Measurements from ENCODE around the gene HOXD4.

HOXD4 gene

DNA sequence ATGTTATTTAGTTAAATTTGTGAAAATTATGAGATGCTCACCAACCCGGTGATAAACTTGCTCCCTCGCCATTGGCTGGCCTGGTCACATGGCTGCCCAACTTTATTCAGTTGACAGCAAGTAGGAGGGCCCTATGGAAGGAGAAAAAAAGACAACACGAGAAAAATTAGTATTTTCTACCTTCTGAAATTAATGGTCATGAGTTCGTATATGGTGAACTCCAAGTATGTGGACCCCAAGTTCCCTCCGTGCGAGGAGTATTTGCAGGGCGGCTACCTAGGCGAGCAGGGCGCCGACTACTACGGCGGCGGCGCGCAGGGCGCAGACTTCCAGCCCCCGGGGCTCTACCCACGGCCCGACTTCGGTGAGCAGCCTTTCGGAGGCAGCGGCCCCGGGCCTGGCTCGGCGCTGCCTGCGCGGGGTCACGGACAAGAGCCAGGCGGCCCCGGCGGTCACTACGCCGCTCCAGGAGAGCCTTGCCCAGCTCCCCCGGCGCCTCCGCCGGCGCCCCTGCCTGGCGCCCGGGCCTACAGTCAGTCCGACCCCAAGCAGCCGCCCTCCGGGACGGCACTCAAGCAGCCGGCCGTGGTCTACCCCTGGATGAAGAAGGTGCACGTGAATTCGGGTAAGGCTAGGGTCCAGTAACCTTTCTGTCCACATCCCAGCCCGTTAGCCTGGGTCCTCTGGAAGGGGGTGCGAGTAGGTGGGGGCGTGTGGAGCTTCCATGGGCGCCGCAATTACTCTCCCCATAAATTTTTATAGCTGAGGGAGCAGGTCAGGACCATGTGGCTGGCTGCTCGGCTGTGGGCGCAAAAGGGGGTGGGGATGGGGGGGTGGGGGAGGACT lies at the start of gene HOXD4:
Gene HOXD4 (plus strand): TSS at position 109 of the 846 bp plus-strand sequence. CDS start 84 bp downstream, at position 193.
- DNase-seq (ENCODE audit: low spot score), result peak; percentile 54

DNA sequence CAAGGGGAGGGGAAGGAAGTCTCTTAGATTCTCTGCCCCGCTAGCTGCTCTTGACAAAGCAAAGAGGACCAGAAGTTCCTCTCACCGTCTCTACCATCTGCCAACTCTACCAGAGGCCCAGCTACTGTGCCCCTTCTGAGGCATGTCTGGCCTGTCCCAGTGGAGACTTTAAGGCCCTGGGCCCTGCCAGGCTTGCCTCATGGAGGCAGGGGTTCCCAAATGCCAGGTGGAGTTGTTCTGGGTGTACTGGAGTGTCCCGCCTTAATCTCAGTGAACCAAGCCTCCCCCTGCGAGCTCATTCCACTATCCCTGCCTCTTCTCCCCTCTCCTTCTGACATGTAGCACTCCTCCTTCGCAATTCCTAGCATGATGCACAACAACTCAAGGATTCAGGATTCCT lies 49.5 kb upstream of the HOXD4 start:
- DNase-seq (ENCODE audit: low spot score), result no peak

DNA sequence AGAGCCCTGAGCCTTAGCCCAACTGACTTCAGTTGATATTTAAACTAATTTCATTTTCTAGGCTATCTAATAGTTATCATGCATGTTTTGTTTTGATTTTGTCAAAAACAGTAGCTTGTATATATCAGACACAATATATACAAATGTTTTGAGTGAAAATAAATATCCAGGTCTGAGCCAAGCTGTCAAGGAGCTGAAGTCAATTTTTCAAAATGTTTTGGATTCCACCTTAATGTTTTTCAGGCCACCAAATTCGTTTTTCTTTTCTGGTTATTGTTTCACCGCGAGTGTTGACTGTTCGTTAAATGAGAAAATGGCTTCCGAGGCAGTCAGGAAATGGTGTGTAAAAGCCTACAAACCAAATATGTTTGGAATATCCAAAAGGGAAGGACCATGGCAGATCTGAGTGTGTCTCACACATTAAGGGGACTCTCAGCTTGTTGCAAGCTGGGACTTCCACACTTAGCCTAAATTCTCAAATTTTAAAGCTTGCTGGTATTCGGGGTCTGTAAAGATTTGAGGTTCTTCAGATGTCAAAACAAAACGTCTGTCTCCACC lies 49.0 kb upstream of the HOXD4 start:
- no peak for DNase-seq (ENCODE audit: low spot score)

DNA sequence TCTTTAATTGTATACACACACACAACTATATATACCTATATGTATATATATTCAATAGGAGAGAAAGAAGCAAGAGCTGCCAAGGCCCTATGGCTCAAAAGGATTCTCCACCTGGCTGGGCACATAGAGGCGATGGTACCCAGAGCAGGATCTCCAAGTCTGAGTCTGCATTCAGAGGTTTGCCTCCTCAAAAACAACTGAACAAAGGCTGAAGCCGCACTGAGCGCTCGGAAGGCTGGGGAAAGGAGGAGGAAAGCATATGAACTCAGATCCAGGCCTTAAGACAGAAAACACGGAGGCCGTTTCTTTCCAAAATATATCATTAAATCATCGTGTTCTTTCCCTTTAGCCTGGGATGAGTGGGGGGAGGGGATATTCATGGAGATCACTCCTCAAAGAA lies 48.2 kb upstream of the HOXD4 start:
- DNase-seq (ENCODE audit: low spot score), result no peak

DNA sequence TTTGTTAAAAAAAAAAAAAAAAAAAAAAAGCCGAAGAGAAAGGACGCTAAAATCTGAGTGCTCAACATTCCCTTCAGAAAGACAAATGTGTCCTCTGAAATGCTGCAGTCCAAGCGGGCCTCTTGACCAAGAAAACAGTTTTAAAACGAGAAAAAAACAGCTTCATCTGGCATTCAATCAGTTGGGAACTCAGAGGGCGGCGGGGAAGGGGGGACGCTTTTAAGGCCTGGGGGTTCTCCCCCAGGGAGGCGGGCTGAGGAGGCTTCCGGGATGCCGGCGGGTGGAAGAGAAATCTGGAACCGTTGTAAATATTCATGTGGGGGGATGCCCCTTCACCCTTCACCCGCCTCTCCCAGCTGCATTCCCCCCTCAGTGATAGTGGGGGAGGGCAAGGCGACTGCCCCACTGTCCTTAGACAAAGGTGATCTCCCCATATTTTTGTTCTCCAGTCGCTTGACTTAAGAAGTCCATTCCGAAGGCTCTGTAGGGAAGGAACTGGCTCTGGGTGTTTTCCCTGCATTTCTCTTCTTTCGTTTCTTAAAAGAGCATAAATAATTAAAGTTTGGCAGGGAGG lies 47.5 kb upstream of the HOXD4 start:
- no peak for DNase-seq (ENCODE audit: low spot score)

DNA sequence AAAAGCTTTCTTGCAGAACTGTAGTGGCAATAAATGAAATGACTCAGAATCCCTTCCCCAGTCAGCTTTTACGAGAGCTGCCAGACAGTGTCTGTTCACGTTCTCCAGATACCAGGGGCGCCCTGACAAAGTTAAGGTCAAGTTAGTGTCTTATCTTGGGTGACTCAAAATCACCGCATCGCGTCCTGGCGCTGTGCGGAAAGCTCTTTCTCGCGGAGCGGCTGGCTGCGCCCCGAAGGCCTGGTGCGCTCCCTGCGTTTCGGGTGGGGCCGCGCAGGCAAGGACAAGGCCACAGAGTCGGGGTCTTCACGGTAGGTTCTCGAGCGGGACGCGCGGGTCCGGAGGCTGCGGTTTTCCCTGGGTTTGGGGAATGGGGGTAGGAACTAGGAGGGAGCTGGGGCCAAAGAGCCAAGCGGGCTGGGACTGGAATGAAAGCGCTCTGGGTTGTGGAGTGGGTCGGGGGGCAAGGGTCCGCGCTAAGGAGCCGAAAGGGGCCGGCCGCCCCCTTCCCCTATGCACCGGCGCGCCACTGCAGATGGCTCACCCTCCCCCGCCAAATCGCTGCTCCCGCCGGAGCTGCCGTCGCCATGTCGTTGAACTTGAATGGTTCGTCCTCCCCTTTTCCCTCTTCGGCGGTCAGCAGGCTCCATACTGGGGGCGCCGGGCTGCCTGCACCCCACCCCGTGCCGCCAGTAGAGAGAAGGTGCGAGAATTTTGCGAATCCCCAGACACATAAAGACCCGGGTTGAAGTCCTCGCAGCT lies 46.9 kb upstream of the HOXD4 start:
- DNase-seq (ENCODE audit: low spot score), result no peak

DNA sequence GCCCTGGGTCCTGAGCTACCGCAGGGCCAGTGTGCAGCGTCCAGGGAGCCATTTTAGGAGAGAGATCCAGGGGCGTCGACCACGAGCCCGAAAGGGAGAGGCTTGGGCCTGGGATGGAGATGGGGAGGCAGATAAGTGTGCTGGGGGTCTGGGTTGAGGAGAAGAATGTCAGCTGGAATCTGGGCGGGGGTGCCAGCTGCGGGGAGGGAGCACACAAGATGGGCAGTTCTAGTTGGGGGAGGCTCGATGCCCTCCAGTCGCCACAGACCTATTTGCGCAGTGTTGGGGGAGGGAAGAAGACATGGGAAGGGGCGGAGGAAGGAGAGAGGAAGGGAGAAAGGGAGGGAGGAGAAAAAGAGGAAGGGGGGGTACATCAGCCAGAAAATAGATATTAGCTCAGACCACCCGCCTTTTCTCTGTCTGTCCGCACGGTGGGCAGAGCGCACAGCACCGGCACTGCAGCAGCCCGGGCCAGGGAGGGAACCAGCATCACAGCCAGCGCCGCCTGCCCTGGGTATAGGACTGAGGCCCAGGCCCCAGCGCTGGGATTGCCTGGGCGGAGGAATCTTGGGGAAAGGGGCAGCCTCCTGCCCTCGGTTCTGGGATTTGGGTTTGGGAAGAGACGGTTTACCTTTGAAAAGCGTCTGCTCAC lies 46.1 kb upstream of the HOXD4 start:
- no peak for DNase-seq (ENCODE audit: low spot score)

DNA sequence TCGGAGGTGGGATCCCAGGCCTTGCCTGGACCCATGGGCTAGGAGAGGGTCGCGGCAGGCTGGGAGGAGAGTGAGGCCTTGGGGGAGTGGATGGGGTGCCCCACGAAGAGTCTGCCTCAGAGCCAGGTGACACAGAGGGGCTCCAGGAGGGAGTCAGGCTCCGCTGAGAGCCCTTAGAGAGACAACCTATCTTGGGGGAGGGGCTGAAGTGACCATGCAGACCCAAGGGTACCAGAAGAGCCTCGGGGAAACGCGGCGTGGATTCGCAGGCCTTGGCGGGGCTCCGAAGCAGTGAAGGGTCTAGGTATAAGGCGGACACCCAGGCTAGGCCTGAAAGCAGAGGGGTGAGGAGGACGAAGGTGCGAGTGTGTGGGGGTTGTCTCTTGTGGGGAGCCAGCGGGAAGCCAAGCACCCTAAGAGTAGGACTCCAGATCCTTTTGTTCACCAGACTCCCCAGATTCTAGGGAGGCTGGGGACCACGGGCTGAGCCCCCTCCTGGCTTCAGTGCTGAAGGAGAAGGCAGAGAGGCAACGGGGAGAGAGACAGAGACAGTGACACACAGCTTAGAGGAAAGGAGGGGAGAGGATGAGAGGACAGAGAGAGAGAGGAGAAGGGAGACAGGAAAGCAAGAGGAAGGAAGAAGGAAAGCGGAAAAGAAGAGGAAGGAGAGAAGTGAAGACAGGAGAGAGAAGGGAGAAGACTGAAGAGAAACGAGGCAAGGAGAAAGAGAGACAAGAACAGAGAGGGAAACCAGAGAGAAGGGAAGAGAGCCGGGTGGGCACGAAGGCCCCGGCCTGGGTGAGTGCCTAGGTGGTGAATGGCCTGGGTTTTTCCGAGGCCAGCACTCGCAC lies 45.4 kb upstream of the HOXD4 start:
- no peak for DNase-seq (ENCODE audit: low spot score)

DNA sequence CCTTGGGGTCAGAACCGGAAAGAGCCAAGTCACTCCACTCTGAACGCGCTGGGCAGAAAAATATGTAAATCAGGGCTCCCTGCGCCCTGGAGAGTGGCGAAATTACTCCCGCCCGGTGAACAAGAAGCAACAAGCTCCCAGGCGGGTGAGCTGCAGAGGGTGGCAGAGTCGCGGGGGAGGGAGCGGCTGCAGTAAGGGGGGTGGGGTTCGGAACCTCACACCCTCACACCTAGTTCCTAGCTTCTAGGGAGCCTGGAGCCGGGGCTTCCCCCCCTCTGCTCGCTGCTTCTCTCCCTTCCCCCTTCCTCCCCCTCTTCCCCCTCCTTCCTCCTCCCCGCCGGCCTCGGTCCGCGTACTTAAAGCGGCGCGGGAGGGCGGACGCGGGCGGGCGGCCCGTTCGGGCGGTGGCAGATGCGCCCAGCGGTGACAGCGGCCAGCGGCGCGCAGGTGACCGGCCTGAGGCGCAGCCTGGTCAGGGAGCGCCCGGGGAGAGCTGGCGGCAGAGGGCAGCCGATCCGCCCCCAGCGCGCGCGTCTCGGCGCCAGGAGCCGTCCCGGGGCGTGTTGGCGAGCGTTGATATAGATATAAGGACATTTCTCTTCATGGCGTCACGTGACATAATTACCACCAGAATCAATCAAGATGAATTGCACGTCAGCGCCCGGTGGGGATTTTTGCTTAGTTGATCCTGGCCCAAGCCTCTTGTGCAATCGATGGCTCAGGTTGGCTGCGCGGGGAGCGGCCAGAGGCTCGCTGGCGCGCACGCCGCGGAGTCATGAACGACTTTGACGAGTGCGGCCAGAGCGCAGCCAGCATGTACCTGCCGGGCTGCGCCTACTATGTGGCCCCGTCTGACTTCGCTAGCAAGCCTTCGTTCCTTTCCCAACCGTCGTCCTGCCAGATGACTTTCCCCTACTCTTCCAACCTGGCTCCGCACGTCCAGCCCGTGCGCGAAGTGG lies 44.5 kb upstream of the HOXD4 start, which contains the start of gene HOXD11:
Gene HOXD11 (plus strand): TSS at position 700 of the 959 bp plus-strand sequence. CDS start 76 bp downstream, at position 776.
- no peak for DNase-seq (ENCODE audit: low spot score)

DNA sequence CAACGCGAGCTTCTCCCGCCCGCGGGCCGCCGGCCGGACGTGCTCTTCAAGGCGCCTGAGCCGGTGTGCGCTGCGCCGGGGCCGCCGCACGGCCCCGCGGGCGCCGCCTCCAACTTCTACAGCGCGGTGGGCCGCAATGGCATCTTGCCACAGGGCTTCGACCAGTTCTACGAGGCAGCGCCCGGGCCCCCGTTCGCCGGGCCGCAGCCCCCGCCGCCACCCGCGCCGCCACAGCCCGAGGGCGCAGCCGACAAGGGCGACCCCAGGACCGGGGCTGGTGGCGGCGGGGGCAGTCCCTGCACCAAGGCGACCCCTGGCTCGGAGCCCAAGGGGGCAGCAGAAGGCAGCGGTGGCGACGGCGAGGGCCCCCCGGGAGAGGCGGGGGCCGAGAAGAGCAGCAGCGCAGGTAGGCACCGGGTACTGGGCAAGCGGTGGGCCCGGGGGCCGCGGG lies 43.6 kb upstream of the HOXD4 start:
- no peak for DNase-seq (ENCODE audit: low spot score)

DNA sequence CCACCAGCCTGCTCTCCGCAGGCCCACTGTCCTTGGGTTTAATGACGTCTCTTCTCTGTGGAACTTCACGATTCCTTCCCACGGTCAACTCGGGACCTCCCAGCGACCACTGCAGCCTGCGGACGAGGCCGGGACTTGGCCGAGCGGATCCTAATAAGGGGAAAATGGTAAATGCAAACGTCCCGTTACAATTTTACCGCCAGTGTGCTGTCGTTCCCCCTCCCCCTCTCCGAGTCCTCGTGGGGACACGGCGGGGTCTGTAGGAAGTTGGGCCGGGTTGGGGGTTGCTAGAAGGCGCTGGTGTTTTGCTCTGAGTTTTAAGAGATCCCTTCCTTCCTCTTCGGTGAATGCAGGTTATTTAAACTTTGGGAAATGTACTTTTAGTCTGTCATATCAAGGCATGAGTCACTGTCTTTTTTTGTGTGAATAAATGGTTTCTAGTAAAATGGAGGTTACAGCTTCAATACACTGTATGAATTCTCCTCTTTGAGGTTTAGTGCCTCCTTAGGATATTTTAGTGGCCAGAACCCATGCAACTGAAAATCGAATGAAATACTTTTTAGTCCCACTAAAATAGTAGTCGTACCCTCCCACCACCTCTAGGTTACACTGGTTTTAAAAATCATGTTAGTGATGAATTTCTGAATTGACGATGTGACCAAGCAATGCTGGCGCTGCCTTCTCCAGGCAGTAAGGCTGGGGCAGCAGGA lies 42.0 kb upstream of the HOXD4 start:
- no peak for DNase-seq (ENCODE audit: low spot score)

DNA sequence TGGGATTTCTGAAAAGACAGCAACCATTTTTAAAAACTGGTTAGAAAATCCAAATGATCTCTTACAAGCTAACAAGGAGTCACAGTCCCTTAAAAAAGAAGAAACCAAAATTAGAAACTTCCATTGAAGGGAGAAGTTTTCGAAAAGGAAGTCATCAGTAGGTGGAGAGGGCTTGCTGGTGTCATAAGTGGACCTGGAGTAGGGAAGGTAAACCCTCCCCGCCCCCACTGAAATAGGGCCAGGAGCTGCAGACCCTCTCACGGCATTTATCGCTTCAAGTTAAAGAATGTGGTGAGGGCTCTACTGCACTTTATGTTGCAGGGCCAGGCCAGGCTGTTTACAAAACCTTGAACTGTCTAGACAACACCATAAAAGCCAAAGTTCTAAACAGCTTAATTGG lies 41.4 kb upstream of the HOXD4 start:
- DNase-seq (ENCODE audit: low spot score), result no peak

DNA sequence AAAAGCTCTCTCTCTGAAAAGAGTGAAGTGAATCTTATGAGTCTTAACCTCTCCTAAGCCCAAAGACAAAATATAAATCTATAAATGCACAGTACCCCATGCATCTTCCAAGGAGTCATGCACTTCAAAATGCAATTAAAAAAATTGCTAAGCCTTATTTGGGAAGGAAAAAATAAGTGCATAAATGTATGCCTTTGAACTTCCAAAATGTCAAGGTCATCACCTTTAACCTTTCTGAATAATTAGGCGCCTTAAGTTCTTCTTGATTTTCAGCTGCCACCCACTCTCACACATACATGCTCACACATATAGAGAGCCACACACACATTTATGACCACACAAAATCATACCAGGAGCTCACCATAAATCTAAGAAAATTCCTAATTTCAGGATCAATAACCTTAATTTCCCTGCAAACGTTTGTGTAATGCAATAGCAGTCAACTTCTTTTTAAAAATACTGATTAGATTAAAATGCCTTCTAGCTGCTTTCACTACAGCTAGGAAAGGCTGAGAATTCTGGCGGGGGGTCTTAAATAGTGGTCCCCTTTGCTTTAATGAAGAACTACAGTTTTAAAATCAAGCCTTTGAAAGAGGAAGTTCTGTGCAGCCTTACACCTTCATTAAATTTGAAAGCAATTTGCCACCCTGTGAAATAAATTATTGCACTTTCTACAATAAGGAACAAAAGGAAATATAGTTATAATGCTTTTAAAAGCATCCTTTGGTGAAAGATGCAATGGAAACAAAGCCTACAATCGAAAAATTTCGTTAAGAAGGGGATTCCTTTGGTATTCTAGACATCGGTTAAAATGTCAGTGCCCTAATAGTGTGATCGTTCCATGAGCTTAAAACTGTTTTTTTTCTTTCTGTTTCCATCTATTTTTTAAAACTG lies 40.7 kb upstream of the HOXD4 start:
- no peak for DNase-seq (ENCODE audit: low spot score)

DNA sequence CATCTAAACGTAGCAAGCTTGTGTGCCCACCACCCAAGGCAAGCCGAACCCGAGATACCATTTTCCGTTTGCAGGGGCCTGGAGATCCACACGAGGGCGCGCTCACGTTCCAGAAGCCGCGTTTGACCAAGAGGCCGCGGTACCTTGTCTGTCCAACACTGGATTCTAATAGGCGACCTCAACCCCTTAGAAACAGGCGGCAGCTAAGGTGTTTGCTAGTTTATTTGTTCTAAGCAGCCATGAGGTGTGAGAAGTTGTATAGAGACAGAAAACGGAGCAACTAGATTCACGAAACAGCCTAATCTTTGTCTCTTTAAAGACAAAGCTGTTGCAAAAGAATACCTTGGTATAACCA lies 40.1 kb upstream of the HOXD4 start:
- DNase-seq (ENCODE audit: low spot score), result no peak

DNA sequence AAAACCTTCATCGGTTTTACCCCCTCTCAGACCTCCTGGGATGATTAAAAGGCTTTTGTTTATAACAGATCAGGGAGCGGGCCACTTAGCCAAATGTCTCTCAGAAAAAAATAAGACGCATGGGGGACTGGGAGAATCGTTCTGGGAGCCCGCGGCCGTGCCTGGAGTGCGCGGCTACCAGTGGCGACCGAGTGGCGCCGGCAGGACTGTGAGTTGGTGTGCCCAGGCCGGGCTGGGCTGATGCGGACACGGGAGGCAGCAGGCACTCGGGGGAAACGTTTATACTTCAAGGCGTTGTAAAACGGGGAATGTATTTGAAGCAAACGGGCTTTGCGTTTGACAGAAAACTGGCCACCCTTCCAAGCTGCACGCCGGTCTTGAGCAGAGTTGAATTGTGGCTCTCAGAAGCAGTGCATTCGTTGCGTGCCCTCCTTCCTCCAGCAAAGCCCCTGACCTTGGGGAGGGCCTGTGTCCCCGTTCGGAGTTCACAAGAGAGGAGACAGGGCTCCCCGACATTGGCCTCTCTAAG lies 39.4 kb upstream of the HOXD4 start:
- no peak for DNase-seq (ENCODE audit: low spot score)

DNA sequence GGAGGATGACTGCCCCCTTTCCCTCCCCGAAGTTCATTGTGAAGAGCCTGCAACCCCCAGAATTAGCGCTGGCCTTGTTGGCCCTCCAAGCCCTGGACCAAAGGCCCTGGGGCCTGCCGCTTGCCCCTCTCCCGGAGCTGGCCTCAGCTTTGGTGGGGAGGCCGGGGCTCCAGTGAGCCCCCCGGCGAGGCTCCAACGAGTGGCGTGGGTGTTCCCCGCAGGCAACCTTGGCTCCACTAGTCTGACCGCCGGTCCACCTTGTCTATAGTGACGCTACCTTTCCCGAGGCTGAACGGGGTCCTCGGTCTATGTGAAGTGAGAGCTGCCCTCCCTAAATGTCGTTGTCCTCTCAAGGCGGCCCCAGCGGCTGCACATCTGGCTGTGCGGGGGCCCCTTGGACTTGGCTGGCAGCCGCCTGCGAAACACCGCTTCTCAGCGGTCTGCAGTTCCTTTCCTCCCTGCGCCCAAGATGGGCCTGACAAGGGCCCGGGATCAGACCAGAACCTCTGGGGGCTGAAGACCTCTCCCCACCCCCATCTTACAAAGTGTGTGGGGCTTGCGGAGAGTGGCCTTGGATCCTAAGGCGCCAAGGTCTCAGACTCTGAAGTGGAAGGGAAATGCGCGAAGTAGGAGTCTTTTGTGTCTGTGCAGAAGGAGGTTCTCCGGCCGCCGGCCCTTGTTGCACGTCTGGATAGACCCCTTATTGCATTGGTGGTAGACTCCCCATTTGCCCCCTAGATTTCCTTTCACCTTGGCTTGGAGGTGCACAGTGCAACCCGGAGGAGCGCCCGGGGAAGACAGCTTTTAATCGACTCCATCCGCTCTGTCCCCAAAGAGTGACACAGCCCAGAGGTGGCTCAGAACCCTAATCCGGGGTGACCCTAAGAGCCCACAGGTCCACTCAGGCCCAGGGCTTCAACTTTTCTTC lies 38.7 kb upstream of the HOXD4 start:
- no peak for DNase-seq (ENCODE audit: low spot score)

All from pons (tissue), 1 donor.